Ishikawa (cell line): ENCODE results near the gene MIA.
A peak's percentile ranks its signal among the peaks of the same experiment; 100 is the strongest.
"Not testable (repeated sequence)": the region's sequence is repeated elsewhere in the genome, so short reads cannot be mapped to it uniquely, and the experiment has no call there.

ENCODE experiments used
- CEBPB ChIP-seq: IDR thresholded peaks from 2 replicates; pipeline ENCODE4 v1.6.1; 2012
- EP300 ChIP-seq: IDR thresholded peaks from 2 replicates; pipeline ENCODE4 v1.6.1; 2012; ENCODE audit warnings: borderline replicate concordance
- FOXM1 ChIP-seq: IDR thresholded peaks from 2 replicates; pipeline ENCODE4 v1.6.1; 2012; ENCODE audit warnings: low read depth, borderline replicate concordance
- NFIC ChIP-seq: IDR thresholded peaks from 2 replicates; pipeline ENCODE4 v1.6.1; 2012
- RAD21 ChIP-seq: IDR thresholded peaks from 2 replicates; pipeline ENCODE4 v1.6.1; 2012; ENCODE audit warnings: low read depth
- TAF1 ChIP-seq: IDR thresholded peaks from 2 replicates; pipeline ENCODE4 v1.6.1; 2012; ENCODE audit warnings: low read depth, mild to moderate bottlenecking
- YY1 ChIP-seq: IDR thresholded peaks from 2 replicates; pipeline ENCODE4 v1.6.1; 2012; ENCODE audit warnings: low read depth
- TF ChIP-seq, protein P1 (sequence below): IDR thresholded peaks from 2 replicates; pipeline ENCODE4 v1.6.1; 2012; ENCODE audit warnings: low read depth, mild to moderate bottlenecking
- TF ChIP-seq, protein P2 (sequence below): IDR thresholded peaks from 2 replicates; pipeline ENCODE4 v1.6.1; 2012
- TF ChIP-seq, protein P3 (sequence below): IDR thresholded peaks from 2 replicates; pipeline ENCODE4 v1.6.1; 2012

DNA sequence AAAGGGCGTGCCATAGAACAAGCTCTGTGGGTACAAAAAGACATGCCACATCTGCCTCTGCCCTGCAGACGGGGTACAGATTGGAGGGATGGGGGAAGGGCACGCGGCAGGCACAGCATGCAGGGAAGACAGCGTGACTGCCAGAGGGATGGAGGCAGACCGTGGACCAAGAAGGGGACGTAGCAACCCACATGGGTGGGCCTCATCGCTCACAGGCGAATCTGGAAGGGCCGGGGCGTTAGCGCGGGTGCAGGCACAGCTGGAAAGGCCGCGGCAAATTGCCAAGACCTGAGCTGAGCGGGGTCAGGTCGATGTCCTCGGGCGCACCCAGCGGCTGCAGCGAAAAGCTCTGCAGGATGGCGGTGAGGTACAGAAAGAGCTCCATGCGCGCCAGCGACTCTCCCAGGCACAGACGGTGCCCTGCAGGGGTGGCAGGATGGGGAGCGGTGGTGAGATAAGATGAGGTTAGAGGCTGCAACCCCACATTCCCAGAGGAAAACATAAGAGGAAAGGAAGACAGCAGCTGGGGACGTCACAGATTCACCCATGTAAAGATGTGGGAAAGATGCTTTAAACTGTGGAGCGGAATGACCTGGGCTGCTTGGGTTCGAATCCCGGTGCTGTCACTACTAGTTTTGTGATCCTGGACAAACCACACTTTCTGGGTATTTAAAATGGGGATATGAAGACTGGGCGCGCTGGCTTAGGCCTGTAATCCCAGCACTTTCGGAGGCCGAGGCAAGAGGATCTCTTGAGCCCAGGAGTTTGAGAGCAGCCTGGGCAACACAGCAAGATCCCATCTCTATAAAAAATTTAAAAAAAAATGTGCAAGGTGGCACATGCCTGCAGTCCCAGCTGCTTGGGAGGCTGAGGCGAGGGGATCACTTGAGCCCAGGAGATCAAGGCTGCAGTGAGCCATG lies 43.4 kb downstream of the MIA start:
- not testable (repeated sequence) for TF ChIP-seq EP300, FOXM1, TAF1, YY1, CEBPB
- TF ChIP-seq, protein P1, sequence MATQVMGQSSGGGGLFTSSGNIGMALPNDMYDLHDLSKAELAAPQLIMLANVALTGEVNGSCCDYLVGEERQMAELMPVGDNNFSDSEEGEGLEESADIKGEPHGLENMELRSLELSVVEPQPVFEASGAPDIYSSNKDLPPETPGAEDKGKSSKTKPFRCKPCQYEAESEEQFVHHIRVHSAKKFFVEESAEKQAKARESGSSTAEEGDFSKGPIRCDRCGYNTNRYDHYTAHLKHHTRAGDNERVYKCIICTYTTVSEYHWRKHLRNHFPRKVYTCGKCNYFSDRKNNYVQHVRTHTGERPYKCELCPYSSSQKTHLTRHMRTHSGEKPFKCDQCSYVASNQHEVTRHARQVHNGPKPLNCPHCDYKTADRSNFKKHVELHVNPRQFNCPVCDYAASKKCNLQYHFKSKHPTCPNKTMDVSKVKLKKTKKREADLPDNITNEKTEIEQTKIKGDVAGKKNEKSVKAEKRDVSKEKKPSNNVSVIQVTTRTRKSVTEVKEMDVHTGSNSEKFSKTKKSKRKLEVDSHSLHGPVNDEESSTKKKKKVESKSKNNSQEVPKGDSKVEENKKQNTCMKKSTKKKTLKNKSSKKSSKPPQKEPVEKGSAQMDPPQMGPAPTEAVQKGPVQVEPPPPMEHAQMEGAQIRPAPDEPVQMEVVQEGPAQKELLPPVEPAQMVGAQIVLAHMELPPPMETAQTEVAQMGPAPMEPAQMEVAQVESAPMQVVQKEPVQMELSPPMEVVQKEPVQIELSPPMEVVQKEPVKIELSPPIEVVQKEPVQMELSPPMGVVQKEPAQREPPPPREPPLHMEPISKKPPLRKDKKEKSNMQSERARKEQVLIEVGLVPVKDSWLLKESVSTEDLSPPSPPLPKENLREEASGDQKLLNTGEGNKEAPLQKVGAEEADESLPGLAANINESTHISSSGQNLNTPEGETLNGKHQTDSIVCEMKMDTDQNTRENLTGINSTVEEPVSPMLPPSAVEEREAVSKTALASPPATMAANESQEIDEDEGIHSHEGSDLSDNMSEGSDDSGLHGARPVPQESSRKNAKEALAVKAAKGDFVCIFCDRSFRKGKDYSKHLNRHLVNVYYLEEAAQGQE: not testable (repeated sequence)
- TF ChIP-seq, protein P2, sequence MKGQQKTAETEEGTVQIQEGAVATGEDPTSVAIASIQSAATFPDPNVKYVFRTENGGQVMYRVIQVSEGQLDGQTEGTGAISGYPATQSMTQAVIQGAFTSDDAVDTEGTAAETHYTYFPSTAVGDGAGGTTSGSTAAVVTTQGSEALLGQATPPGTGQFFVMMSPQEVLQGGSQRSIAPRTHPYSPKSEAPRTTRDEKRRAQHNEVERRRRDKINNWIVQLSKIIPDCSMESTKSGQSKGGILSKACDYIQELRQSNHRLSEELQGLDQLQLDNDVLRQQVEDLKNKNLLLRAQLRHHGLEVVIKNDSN: not testable (repeated sequence)
- TF ChIP-seq, protein P3, sequence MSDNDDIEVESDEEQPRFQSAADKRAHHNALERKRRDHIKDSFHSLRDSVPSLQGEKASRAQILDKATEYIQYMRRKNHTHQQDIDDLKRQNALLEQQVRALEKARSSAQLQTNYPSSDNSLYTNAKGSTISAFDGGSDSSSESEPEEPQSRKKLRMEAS: not testable (repeated sequence)
- TF ChIP-seq NFIC (peak; percentile 55; the same call in 1 of the 2 replicates), RAD21 (peak; percentile 28; the same call in 1 of the 2 replicates)
